Uterus (tissue), 2 donors: ENCODE data around the gene SMIM7.

Source experiments
- CTCF ChIP-seq, 4 experiments: fragments of 200-600 bp in 2 of 4; fragments of 450-650 bp in 2 of 4; sonication (generic) in 2 of 4; IDR thresholded peaks; one replicate each; pipeline ENCODE4 v1.5.1; 2016 to 2019; ENCODE audit warnings: antibody characterized with exemption in 4 of 4, mild to moderate bottlenecking in 2 of 4, moderate library complexity in 1 of 4
- POLR2A ChIP-seq, 2 donors: fragments of 450-650 bp; IDR thresholded peaks; one replicate each; pipeline ENCODE4 v1.6.1; 2016; ENCODE audit warnings: antibody characterized with exemption in 2 of 2, mild to moderate bottlenecking in 1 of 2, moderate library complexity in 1 of 2

- no peak for TF ChIP-seq CTCF (IDR thresholded peaks at IDR 0.05)
- no peak for TF ChIP-seq POLR2A (IDR thresholded peaks at IDR 0.05)
These were observed 61.1 kb downstream of the SMIM7 start for GRCh38 chr19:16598848-16599247.
